ENCODE results near the gene ARMC12.

- TF ChIP-seq POLR2A (IDR thresholded peaks at IDR 0.05; ENCODE audit: low read depth, low read length): no peak
- TF ChIP-seq POLR2AphosphoS5 (IDR thresholded peaks at IDR 0.05; ENCODE audit: low read depth, low read length): no peak
Observed at GRCh38 chr6:35777356-35778102, 40.7 kb downstream of the ARMC12 start.

Measured in GM12892 (cell line).